K562 (cell line): Measurements from ENCODE around the gene ILF3. TPM values are rescaled to one million over a fixed set of nuclear protein-coding genes. Genes with fewer than 3 reads are reported as not detected.

Experiments
- BRD9 ChIP-seq: fragments of 450-650 bp; IDR thresholded peaks from 2 replicates; pipeline ENCODE4 v1.6.1; 2018; ENCODE audit warnings: low read depth; ENCODE audit not compliant: partially characterized antibody
- FOXK2 ChIP-seq, 2 experiments: fragments of 450-650 bp; IDR thresholded peaks in 1 of 2; conservative IDR thresholded peaks in 1 of 2; 2 replicates each; pipeline ENCODE4 v1.6.1; 2016; ENCODE audit warnings: low read depth in 2 of 2, mild to moderate bottlenecking in 1 of 2
- IFI16 ChIP-seq: fragments of 250-450 bp; sonication (Bioruptor Pico); IDR thresholded peaks from 2 replicates; pipeline ENCODE4 v2.1.2; 2022; ENCODE audit warnings: mild to moderate bottlenecking, inconsistent platforms
- KLF16 ChIP-seq: IDR thresholded peaks from 2 replicates; pipeline ENCODE4 v1.6.1; 2016; ENCODE audit warnings: antibody characterized with exemption
- MEF2D ChIP-seq: conservative IDR thresholded peaks from 2 replicates; pipeline ENCODE4 v1.6.1; 2016; ENCODE audit warnings: low read depth, missing genetic modification characterization, missing compliant biosample characterization
- TBP ChIP-seq: optimal IDR thresholded peaks from 2 replicates; pipeline ENCODE3; 2011; ENCODE audit warnings: low read depth, low read length, improper control_type of control experiment
- THRA ChIP-seq: fragments of 450-650 bp; IDR thresholded peaks from 2 replicates; pipeline ENCODE4 v1.6.1; 2017; ENCODE audit warnings: mild to moderate bottlenecking, moderate library complexity
- ZBTB1 ChIP-seq: sonication (generic); formaldehyde crosslinking; IDR thresholded peaks from 2 replicates; pipeline ENCODE4 v1.8.1; 2023; ENCODE audit warnings: missing genetic modification reagents, low read depth, mild to moderate bottlenecking, borderline replicate concordance
- ZBTB40 ChIP-seq, 2 experiments: fragments of 450-650 bp in 1 of 2; sonication (generic) in 1 of 2; formaldehyde crosslinking in 1 of 2; IDR thresholded peaks; 2 replicates each; pipeline versions ENCODE4 v1.7.1 to v1.9.0; 2016 to 2022; ENCODE audit warnings: inconsistent platforms in 1 of 2, mild to moderate bottlenecking in 1 of 2, missing genetic modification reagents in 1 of 2
- ZBTB7A ChIP-seq: IDR thresholded peaks from 2 replicates; pipeline ENCODE4 v1.6.1; 2011; ENCODE audit warnings: low read depth, mild to moderate bottlenecking, low read length, moderate library complexity, borderline replicate concordance; ENCODE audit not compliant: control insufficient read depth
- ZC3H4 ChIP-seq: sonication (generic); formaldehyde crosslinking; IDR thresholded peaks from 2 replicates; pipeline ENCODE4 v1.9.0; 2021; ENCODE audit warnings: missing genetic modification reagents, borderline replicate concordance
- ZHX1 ChIP-seq: fragments of 150-350 bp; conservative IDR thresholded peaks from 2 replicates; pipeline ENCODE4 v1.6.1; 2014; ENCODE audit warnings: low read length
- ZNF589 ChIP-seq: fragments of 200-800 bp; sonication (Bioruptor generic); IDR thresholded peaks from 2 replicates; pipeline ENCODE4 v1.6.1; 2016; ENCODE audit warnings: low read depth, missing genetic modification characterization, missing compliant biosample characterization
- polyA plus RNA-seq, 8 experiments: library from polyadenylated mRNA; depleted of rRNA in 4 of 8; stranded (reverse) in 5 of 8; unstranded in 3 of 8; fragments of >200 nt; fragmentation: Nextera tagmentation in 2 of 8; fragmentation: Illumina TruSeq in 1 of 8; extraction: Ambion mirVana in 2 of 8; extraction: Trizol in 1 of 8; gene quantifications; 2 replicates each; pipeline versions ENCODE4 v1.2.1 to v1.2.3, GENCODE V29; 2011 to 2014; ENCODE audit warnings: inconsistent platforms in 1 of 8, missing spikeins in 1 of 8
- total RNA-seq, 7 experiments: library from RNA; depleted of rRNA in 6 of 7; stranded (reverse); fragments of >200 nt in 6 of 7; fragmentation: Illumina TruSeq in 2 of 7; extraction: Trizol in 2 of 7; gene quantifications; 2 replicates each; pipeline versions ENCODE4 v1.2.1 to v1.2.3, GENCODE V29; 2011 to 2021; ENCODE audit warnings: low replicate concordance in 1 of 7

The ILF3 gene
- total and polyA plus RNA-seq, 9 of the 15 experiments (the other 6 are each of a cell fraction or from before 2014, with no cell fraction given), result 26.0 to 453 (median 175) TPM

- no peak for TF ChIP-seq ZC3H4
- TF ChIP-seq FOXK2 (conservative IDR thresholded peaks at IDR 0.05 in 1 of 2, IDR thresholded peaks at IDR 0.05 in 1 of 2; ENCODE audit: low read depth in 2 of 2), result peak; percentile 95 to 97
- TF ChIP-seq ZHX1, result no peak
- peak; percentile 94 for TF ChIP-seq ZBTB40 (IDR thresholded peaks at IDR 0.05)
- no peak for TF ChIP-seq ZBTB40 (CRISPR knock-in tag; IDR thresholded peaks at IDR 0.05)
- no peak for TF ChIP-seq THRA
- no peak; the same call in 1 of the 2 replicates for TF ChIP-seq ZNF589 (CRISPR knock-in tag)
- TF ChIP-seq ZBTB1 (CRISPR knock-in tag), result no peak
- TF ChIP-seq MEF2D (tag), result peak; percentile 92
- peak; percentile 61; the same call in 1 of the 2 replicates for TF ChIP-seq KLF16
- TF ChIP-seq BRD9, result no peak
- no peak for TF ChIP-seq IFI16
- TF ChIP-seq TBP, result peak; percentile 70
- peak; percentile 75; the same call in 1 of the 2 replicates for TF ChIP-seq ZBTB7A
Measured at GRCh38 chr19:10717356-10718204, 63.4 kb downstream of the ILF3 start, which contains the start of gene DNM2 (continued).
